ENCODE data around the gene ATPAF1.

DNA sequence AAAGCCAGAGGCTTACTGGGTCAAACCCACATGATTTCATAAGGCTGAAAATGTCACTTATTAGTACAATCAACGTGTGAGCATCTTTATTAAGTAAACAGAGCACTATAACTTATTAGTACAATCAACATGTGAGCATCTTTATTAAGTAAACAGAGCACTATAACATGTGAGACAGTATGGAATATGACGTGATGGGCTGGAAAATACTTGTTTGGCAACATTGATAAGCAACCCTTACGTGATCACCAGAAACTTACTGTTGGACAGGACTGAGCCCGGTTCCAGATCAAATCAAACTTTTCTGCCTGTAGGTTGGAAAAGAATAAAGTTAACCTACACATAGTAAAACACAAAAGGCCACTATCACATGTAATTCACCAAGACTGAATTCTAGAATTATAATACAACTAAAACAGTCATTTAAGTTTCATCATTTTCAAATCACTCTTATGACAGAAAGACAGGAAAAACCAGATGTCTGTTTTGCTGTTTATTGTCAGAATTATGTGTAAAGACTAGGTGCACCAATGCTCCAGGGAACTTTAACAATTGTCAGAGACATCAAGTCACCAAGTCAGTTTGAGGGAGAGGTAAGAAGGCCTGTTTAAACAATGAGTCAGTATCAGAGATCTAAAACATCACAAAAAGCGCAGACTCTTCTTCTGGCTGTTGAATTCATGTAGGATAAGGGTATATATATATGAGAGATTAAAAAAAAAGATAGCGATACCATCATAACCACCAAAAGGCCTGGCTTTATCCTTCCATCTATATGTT, 15.7 kb downstream of the ATPAF1 start:
- TF ChIP-seq, protein P1, sequence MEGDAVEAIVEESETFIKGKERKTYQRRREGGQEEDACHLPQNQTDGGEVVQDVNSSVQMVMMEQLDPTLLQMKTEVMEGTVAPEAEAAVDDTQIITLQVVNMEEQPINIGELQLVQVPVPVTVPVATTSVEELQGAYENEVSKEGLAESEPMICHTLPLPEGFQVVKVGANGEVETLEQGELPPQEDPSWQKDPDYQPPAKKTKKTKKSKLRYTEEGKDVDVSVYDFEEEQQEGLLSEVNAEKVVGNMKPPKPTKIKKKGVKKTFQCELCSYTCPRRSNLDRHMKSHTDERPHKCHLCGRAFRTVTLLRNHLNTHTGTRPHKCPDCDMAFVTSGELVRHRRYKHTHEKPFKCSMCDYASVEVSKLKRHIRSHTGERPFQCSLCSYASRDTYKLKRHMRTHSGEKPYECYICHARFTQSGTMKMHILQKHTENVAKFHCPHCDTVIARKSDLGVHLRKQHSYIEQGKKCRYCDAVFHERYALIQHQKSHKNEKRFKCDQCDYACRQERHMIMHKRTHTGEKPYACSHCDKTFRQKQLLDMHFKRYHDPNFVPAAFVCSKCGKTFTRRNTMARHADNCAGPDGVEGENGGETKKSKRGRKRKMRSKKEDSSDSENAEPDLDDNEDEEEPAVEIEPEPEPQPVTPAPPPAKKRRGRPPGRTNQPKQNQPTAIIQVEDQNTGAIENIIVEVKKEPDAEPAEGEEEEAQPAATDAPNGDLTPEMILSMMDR (conservative IDR thresholded peaks at IDR 0.05): no peak
- TF ChIP-seq EZH2 (IDR thresholded peaks at IDR 0.05; ENCODE audit: low read depth): no peak
